Measurements from ENCODE around the gene ANKRD33B.
A peak's percentile ranks its signal among the peaks of the same experiment; 100 is the strongest.
"Not testable (repeated sequence)": the region's sequence is repeated elsewhere in the genome, so short reads cannot be mapped to it uniquely, and the experiment has no call there.

The ANKRD33B gene

DNA sequence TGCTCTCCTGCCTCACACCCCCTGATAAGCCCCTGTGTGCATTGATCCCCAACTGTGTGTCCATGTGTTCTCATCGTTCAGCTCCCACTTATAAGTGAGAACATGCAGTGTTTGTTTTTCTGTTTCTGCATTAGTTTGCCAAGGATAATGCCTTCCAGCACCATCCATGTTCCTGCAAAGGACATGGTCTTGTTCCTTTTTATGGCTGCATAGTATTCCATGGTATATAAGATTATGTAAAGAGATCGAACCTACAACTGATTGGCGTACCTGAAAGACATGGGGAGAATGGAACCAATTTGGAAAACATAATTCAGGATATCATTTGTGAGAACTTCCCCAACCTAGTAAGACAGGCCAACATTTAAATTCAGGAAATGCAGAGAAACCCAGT is 32.4 kb downstream of the ANKRD33B start:
- DNase-seq: no peak

GRCh38 chr5:10596886-10597451 is 33.1 kb downstream of the ANKRD33B start:
- no peak for DNase-seq

- DNase-seq: no peak
Observed at GRCh38 chr5:10599113-10599512, 35.2 kb downstream of the ANKRD33B start.

GRCh38 chr5:10599862-10600284 is 36.0 kb downstream of the ANKRD33B start:
- DNase-seq: no peak

GRCh38 chr5:10600626-10601245 is 36.9 kb downstream of the ANKRD33B start:
- no peak for DNase-seq

DNA sequence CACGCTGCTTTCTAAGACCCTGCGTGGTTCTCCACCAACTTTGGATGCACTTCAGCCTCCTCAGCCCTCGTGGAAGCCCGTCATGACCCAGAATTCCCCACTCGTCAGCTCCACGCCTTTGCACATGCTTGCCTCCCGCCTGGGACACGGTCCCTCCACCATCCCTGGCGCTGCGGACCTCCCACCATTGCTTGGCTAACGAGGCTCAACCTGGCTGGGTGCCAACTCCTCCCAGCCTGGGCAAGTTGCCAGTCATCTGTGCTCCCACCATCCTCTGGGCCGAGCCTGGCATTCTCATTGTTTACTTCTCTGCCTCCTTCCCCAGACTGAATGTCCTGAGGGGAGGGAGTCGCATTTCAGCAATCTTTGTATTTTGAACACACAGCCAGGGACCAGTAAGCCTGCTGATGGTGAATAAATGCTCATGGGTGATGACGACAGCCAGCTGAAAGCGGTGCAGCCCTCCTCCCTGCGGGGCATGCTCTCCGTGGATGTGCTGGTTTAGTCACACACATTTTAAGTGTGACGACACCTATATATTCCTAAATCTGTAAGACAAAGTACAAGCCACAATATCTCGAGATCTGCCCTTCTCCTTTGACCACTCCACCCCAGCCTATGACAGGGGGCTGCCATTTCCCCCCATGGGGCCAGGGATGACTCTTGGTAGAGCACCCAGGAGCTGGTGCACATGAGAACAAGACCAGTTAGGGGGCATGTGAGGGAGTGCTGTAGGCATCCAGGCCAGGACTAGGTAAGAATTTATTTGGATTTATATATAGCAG is 37.6 kb downstream of the ANKRD33B start:
- DNase-seq: peak; percentile 95 to 99

GRCh38 chr5:10602031-10602806 is 38.3 kb downstream of the ANKRD33B start:
- DNase-seq: peak; percentile 37 to 44

GRCh38 chr5:10604975-10605374 is 41.1 kb downstream of the ANKRD33B start:
- DNase-seq: no peak

GRCh38 chr5:10606632-10607022 is 42.8 kb downstream of the ANKRD33B start:
- DNase-seq: not testable (repeated sequence)

DNA sequence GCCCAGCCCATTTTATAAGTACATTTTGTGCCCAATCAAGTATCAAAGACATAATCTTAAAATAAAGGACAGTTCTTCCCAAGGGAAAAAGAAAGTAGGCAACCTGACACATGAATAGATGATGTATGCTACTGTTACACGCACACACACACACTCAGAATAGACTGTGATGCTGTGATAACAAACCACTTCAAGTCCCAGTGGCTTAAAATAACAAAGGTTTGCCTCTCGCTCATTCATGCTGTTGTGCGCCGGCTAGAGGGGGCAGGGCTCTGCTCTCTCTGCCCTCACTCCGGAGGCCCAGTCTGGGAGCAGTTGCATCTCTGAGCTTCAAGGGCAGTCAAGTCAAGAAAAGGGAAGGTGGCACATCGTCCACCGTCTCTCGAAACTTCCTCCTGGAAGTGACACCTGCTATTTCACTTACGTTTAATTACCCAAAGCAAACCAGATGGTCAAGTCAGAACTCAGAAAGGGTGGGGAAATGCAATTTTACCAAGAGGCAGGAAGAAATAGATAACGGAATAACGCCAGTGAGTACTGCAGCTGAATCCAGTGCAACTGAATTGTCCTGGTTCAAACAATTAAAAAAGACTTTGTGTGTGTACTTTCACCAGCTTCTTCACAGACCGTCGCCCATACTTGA is 43.3 kb downstream of the ANKRD33B start:
- DNase-seq: peak; percentile 79 to 81

DNA sequence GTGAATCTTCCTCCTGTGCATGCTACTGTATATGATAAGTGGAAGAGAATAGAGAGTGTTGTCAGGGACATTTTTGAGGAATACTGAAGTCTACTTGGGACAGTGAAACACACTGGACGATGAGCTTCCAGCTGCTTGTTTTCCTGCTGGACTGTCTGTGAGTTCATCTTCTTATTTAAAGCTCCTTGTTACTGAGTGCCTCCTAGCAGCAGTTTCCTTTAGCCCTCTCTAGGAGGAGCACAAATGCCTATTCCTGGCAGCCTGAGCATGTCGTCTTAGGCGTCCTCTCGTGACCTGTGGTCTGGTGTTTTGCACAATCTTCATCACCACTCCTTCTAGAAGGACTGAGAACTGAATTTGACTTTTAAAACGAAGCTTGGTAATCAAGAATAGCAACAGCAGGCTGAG is 43.8 kb downstream of the ANKRD33B start:
- DNase-seq: no peak

- not testable (repeated sequence) for DNase-seq
Observed at GRCh38 chr5:10608081-10608480, 44.2 kb downstream of the ANKRD33B start.

- DNase-seq: no peak
Observed at GRCh38 chr5:10610058-10610457, 46.2 kb downstream of the ANKRD33B start.

DNA sequence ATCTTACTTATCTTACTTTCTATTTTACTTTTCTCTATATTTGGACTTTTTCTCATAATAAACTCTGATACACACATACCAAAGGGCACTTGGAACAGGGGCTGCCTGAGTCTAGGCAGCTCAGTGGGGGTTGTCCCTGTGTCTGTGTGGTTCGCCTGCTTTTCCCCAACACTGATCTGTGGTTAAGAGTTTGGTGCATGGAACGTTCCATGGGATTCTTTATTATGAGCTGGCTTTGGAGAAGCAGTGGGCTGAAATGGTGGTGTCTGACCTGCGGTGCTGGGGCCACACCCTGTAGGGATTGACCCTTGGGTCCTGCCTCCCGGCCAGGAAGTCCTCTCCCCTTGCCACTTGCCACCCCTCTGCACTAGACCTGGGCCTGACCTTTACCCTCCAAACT is 47.4 kb downstream of the ANKRD33B start:
- no peak for DNase-seq

DNA sequence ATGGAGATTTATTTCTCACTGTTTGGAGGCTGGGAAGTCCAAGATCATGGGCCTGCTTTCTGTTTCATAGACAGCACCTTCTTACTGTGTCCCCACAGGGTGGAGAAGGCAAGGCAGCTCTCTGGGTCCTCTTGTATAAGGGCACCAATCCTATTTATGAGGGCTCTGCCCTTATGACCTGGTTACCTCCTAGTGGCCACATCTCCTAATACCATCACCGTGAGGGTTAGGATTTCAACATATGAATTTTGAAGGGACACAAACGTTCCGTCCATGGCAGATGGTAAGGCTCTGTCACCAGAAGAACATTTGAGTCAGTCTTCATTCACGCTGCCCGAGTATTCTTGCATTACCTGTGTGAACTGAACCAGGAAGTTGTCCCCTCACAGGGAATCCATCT is 48.4 kb downstream of the ANKRD33B start:
- DNase-seq: no peak

- DNase-seq: no peak
Observed at GRCh38 chr5:10615693-10616092, 51.8 kb downstream of the ANKRD33B start.

DNA sequence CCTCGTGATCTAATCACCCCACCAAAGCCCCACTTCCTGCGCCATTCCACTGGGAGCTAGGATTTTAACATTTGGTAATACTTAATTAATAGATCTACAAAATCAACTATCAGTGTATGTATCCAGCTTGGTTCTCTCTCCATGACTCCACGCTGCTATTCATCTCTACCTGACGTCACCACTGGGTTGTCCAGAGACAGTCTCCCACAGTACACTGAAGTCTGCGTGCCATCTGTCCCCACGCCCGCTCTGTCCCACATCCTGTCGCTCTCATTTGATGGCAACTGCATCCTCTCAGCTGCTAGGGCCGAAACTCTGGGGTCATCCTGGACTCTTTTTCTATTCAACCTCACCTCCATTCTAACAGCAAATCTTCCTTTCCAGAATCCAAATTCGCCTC is 53.2 kb downstream of the ANKRD33B start:
- DNase-seq: no peak

- no peak for DNase-seq
Observed at GRCh38 chr5:10618311-10618710, 54.4 kb downstream of the ANKRD33B start.

GRCh38 chr5:10619649-10620048 is 55.8 kb downstream of the ANKRD33B start:
- DNase-seq: no peak

- no peak for DNase-seq
Observed at GRCh38 chr5:10620346-10620745, 56.5 kb downstream of the ANKRD33B start.

- no peak for DNase-seq
Observed at GRCh38 chr5:10621832-10622231, 58.0 kb downstream of the ANKRD33B start.

DNA sequence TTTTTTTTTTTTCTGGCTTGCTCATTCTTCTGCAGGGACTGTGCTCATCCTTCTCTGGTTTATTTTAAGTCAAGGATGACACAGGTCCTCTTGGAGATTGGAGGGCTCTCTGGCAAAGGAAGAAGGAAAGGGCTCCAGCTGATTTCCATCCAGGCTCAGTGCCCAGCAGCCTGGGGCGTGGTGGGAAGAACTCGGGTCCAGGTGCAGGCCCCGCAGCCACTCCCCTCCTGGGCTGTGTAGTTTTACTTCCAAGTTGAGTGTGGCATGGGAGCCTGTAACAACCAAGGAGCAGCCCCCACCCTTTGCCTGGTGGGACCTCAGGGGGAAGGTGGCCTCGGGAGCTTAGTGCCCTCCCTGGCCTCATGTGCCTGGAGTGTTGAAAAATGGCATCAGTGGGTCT is 58.9 kb downstream of the ANKRD33B start:
- DNase-seq: no peak

Data from SHP77 (cell line).